ENCODE measurements around the gene MARK3. TPM values are rescaled to one million over a fixed set of nuclear protein-coding genes. Genes with fewer than 3 reads are reported as not detected.

Gene MARK3
- total RNA-seq, 4 donors from 2014 or later: 61.7 to 115 (median 76.2) TPM

DNA sequence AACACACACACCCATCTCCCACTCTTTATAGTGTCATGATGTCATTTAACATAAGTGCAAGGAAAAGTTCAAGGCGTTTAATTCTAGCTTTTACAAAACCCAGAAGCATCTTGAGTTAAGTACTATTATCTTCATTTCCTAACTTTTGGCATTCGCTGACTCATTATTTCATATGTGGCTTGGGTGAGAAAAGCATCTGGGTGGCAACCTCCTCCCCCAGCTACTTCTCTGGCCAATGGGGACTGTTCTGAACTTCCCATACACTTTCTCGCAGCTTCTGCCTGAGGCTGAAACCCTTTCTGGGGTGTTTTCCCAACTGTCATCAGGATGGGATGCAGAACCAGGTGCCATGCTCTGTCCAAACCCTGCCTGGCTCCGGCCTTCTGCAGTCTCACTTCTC, 2.8 kb upstream of the MARK3 start:
- TF ChIP-seq, protein P1, sequence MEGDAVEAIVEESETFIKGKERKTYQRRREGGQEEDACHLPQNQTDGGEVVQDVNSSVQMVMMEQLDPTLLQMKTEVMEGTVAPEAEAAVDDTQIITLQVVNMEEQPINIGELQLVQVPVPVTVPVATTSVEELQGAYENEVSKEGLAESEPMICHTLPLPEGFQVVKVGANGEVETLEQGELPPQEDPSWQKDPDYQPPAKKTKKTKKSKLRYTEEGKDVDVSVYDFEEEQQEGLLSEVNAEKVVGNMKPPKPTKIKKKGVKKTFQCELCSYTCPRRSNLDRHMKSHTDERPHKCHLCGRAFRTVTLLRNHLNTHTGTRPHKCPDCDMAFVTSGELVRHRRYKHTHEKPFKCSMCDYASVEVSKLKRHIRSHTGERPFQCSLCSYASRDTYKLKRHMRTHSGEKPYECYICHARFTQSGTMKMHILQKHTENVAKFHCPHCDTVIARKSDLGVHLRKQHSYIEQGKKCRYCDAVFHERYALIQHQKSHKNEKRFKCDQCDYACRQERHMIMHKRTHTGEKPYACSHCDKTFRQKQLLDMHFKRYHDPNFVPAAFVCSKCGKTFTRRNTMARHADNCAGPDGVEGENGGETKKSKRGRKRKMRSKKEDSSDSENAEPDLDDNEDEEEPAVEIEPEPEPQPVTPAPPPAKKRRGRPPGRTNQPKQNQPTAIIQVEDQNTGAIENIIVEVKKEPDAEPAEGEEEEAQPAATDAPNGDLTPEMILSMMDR (IDR thresholded peaks at IDR 0.05; ENCODE audit: low read depth): no peak

GRCh38 chr14:103384450-103385151, 614 bp upstream of the MARK3 start:
- TF ChIP-seq, protein P1 (IDR thresholded peaks at IDR 0.05; ENCODE audit: low read depth): no peak

GRCh38 chr14:103385929-103386712, 906 bp downstream of the MARK3 start:
- TF ChIP-seq, protein P1 (IDR thresholded peaks at IDR 0.05; ENCODE audit: low read depth): no peak

- TF ChIP-seq, protein P1 (IDR thresholded peaks at IDR 0.05; ENCODE audit: low read depth): no peak
Measured at GRCh38 chr14:103386713-103387329, 1.6 kb downstream of the MARK3 start.

GRCh38 chr14:103388664-103389063, 3.4 kb downstream of the MARK3 start:
- TF ChIP-seq, protein P1 (IDR thresholded peaks at IDR 0.05; ENCODE audit: low read depth): no peak

DNA sequence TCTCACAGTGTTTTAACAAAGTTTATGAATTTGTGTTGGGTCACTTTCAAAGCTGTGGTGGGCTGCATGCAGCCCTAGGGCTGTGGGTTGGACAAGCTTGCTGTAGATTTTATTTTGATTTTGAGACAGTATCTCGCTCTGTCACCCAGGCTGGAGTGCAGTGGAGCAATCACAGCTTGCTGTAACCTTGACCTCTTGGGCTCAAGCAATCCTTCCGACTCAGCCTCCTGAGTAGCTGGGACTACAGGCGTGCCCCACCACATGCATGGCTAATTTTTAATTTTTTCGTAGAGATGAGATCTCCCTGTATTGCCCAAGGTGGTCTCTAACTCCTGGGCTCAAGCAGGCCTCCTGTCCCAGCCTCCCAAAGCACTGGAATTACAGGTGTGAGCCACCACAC, 5.4 kb downstream of the MARK3 start:
- TF ChIP-seq, protein P1 (IDR thresholded peaks at IDR 0.05; ENCODE audit: low read depth): no peak

DNA sequence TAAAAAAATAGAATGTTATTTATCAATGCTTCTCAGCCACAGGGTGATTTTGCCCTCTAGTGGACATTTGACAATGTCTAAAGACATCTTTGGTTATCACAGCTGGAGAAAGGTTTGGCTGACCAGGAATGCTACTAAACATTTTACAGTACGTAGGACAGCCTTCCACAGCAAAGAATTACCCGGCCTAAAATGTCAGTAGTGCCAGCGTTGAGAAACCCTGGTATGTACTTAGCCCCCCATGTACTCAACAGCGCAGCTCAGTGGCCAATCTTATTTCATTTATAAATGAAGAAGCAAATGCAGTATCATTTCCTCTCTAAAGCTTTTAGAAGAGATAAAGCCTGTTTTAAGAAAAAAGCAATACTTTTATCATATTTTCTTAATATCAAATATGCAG, 5.8 kb downstream of the MARK3 start:
- TF ChIP-seq, protein P1 (IDR thresholded peaks at IDR 0.05; ENCODE audit: low read depth): no peak
